ENCODE measurements around the gene GSE1.
A peak's percentile ranks its signal among the peaks of the same experiment; 100 is the strongest.

GSE1 gene

DNA sequence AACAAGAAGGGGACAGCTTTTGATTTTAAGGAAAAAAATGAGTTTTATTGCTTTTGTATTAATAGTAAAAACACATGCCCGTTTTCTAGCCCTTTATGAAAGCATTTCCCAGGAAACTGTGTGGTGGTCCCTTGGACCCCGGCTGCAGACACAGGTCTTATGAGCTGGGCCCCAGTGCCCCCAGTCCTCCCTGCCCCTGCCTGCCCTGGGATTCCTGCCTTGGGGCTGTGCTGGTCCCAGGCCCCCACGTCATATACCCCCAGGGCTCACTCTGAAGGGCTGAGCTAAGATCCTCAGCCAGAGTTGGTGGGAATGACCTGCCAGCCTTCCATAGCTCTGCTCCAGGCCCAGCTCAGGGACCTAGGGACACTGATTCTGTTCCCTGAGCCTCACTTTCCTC lies 44.9 kb downstream of the GSE1 start:
- Histone ChIP-seq H3K27ac (ENCODE audit: poor library complexity, severe bottlenecking) (no peak overlapping the region), H3K4me1 (ENCODE audit: insufficient read depth, poor library complexity, severe bottlenecking) (no peaks in the 10 kb centered on the region), H3K9me3 (ENCODE audit: severe bottlenecking) (no peaks in the 10 kb centered on the region), H3K27me3 (ENCODE audit: insufficient read depth, poor library complexity, severe bottlenecking) (no peaks in the 10 kb centered on the region), H3K36me3 (ENCODE audit: low read depth) (peaks cover 78% of the 10 kb centered on the region), H3K4me3 (ENCODE audit: severe bottlenecking) (no peak overlapping the region)
- no peak for ATAC-seq (ENCODE audit: low read depth)
- no peak for DNase-seq (ENCODE audit: low spot score)
- TF ChIP-seq, protein P1, sequence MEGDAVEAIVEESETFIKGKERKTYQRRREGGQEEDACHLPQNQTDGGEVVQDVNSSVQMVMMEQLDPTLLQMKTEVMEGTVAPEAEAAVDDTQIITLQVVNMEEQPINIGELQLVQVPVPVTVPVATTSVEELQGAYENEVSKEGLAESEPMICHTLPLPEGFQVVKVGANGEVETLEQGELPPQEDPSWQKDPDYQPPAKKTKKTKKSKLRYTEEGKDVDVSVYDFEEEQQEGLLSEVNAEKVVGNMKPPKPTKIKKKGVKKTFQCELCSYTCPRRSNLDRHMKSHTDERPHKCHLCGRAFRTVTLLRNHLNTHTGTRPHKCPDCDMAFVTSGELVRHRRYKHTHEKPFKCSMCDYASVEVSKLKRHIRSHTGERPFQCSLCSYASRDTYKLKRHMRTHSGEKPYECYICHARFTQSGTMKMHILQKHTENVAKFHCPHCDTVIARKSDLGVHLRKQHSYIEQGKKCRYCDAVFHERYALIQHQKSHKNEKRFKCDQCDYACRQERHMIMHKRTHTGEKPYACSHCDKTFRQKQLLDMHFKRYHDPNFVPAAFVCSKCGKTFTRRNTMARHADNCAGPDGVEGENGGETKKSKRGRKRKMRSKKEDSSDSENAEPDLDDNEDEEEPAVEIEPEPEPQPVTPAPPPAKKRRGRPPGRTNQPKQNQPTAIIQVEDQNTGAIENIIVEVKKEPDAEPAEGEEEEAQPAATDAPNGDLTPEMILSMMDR (IDR thresholded peaks at IDR 0.05; ENCODE audit: poor library complexity, severe bottlenecking), result no peak

DNA sequence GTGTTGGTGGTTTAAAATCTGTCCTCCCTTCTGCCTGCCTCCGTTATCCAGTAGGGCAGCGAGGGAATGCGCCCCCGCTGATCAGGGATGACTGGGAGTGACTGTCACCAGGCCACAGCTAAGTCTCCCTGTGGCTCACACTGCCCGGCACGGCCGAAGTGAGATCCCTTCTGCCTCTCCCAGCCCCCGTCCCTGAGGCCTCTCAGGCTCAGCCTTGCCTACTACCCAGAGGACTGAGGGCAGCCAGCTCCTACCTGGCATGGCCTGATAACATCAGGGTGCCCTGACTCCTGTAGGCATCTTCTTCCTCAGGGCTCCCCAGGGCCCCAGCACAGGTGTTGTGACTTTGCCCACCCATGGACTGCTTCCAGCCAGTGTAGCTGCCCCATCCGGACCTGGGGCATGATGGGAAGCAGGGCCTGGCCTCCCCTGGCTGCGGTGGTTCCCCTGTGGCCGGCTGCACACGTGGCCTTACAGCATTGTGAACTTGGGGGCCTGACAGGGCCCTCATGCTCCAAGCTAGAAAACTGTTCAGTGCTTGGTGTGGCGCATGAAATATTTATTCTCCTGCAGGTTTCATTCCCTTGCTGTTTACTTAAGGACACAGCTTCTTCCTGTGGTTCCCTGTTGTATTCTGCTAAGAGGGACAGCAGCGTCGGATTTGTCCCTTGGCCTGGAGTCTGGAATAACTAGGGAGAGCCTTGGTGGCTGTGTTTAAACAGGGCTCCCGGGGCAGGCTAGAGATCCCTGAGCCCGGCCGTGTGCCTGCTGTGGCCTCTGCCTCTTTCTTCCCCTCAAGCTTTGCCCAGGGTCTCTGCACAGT lies 45.6 kb downstream of the GSE1 start:
- DNase-seq (ENCODE audit: low spot score), result no peak
- H3K36me3 ChIP-seq (ENCODE audit: low read depth), result peaks cover 81% of the 10 kb centered on the region
- no peak for ATAC-seq (ENCODE audit: low read depth)

DNA sequence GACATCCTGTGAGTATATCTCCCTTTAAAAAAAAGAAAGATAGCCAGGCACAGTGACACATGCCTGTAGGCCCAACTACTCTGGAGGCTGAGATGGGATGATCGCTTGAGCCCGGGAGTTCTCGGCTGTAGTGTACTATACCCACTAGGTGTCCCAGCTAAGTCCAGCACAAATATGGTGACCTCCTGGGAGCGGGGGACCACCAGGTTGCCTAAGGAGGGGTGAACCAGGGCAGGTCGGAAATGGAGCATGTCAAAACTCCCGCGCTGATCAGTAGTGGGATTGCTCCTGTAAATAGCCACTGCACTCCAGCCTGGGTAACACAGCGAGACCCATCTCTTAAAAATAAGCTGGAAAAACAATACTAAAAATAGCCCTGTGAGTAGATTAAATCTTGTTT lies 46.2 kb downstream of the GSE1 start:
- DNase-seq (ENCODE audit: low spot score) (no peak), ATAC-seq (ENCODE audit: low read depth) (no peak)
- Histone ChIP-seq H3K36me3 (ENCODE audit: low read depth) (peaks cover 87% of the 10 kb centered on the region), H3K9me3 (ENCODE audit: severe bottlenecking) (no peaks in the 10 kb centered on the region), H3K27me3 (ENCODE audit: insufficient read depth, poor library complexity, severe bottlenecking) (no peaks in the 10 kb centered on the region), H3K4me1 (ENCODE audit: insufficient read depth, poor library complexity, severe bottlenecking) (no peaks in the 10 kb centered on the region), H3K27ac (ENCODE audit: poor library complexity, severe bottlenecking) (no peak overlapping the region), H3K4me3 (ENCODE audit: severe bottlenecking) (no peak overlapping the region)
- TF ChIP-seq, protein P1 (IDR thresholded peaks at IDR 0.05; ENCODE audit: poor library complexity, severe bottlenecking), result no peak

More for the DNA sequence above, 45.6 kb downstream of the GSE1 start:
- TF ChIP-seq, protein P1 (IDR thresholded peaks at IDR 0.05; ENCODE audit: poor library complexity, severe bottlenecking), result no peak
- no peak overlapping the region for H3K27ac ChIP-seq (ENCODE audit: poor library complexity, severe bottlenecking)
- H3K4me3 ChIP-seq (ENCODE audit: severe bottlenecking), result no peak overlapping the region
- no peaks in the 10 kb centered on the region for H3K9me3 ChIP-seq (ENCODE audit: severe bottlenecking)
- no peaks in the 10 kb centered on the region for H3K4me1 ChIP-seq (ENCODE audit: insufficient read depth, poor library complexity, severe bottlenecking)
- H3K27me3 ChIP-seq (ENCODE audit: insufficient read depth, poor library complexity, severe bottlenecking), result no peaks in the 10 kb centered on the region

DNA sequence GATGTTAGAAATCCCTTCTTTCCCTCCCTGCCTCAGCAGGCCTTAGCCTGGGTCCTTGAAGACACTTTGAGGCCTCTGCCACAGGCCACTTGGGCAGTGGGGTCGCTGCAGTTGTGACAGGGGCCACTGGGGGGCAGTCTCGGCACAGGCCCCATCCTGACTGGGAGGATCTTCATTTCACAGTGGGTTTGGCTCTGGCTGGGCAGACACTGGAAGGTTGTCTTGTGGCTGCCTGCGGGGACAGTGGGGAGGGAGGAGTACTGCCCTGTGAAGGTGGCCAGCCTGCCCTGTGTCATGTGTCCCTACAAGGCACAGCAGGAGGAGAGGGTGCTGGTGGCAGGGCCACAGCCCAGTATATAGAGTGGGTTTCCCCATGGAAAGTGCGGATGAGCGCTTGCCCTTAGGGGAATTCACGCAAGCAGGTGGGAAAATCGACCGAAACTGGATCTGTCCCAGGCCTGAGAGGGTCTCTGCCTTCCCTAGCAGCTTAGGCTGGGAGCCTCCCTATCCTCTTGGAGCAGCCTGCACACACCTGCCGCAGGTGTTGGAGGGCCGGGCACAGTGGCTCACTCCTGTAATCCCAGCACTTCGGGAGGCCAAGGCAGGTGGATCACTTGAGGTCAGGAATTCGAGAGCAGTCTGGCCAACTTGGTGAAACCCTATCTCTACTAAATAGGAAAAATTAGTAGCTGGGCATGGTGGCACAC lies 46.8 kb downstream of the GSE1 start:
- no peaks in the 10 kb centered on the region for H3K4me1 ChIP-seq (ENCODE audit: insufficient read depth, poor library complexity, severe bottlenecking)
- H3K4me3 ChIP-seq (ENCODE audit: severe bottlenecking), result no peak overlapping the region
- no peaks in the 10 kb centered on the region for H3K27me3 ChIP-seq (ENCODE audit: insufficient read depth, poor library complexity, severe bottlenecking)
- ATAC-seq (ENCODE audit: low read depth) (peak; percentile 44; the same call in 2 of the 3 replicates), DNase-seq (ENCODE audit: low spot score) (no peak)
- H3K9me3 ChIP-seq (ENCODE audit: severe bottlenecking), result no peaks in the 10 kb centered on the region
- H3K27ac ChIP-seq (ENCODE audit: poor library complexity, severe bottlenecking), result no peak overlapping the region
- peaks cover 90% of the 10 kb centered on the region for H3K36me3 ChIP-seq (ENCODE audit: low read depth)
- TF ChIP-seq, protein P1 (IDR thresholded peaks at IDR 0.05; ENCODE audit: poor library complexity, severe bottlenecking), result peak; percentile 83

Data from RWPE2 (cell line).